Nucleus accumbens (tissue), 56 donors: ENCODE results near the gene PTPRN2.

Experiments
- DNase-seq, 56 donors: peaks; one replicate each; lab custom pipeline; 2025; lab: John Stamatoyannopoulos, UW

Gene PTPRN2

DNA sequence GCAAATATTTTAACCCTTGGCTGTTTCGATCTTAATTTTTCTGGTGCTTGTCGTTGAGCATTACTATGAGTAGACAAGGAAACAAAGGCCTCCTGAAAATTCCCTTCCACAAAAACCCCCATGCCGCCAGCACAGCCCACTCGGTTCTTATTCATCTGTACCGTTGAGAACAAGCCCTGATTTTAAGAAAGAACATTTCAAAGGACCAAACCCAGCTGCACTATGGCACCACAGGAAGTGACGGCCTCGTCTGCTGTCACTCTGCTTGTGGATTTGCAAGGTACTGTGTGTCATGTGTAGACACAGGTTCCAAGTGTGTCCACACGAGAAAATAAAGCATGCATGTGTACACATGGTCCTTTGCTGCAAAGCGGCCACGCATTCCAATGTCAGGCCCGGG, 965.6 kb downstream of the PTPRN2 start:
- peak in 1 of 56 donors; percentile 32 for DNase-seq

DNA sequence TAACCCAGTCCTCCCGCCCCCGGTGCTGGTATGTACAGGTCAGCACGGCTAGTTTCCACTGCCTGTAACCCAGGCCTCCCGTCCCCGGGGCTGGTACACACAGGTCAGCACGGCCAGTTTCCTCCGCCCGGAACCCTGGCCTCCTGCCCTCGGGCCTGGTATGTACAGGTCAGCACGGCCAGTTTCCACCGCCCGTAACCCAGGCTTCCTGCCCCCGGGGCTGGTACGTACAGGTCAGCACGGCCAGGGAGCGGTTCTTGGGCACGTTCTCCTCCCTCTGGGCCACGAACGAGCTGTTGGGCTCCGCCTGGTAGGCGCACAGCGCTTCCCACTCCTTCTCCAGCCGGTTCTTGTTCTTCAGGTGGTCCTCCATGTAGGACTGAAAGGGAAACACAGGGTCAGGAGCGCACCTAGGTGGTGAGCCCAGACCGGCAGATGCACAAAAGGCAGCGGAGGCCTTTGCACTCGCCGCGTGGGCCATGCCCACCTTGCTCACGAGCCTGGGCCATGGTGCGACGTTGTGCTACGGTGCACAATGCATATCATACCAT, 966.4 kb downstream of the PTPRN2 start:
- DNase-seq, result no peak

DNA sequence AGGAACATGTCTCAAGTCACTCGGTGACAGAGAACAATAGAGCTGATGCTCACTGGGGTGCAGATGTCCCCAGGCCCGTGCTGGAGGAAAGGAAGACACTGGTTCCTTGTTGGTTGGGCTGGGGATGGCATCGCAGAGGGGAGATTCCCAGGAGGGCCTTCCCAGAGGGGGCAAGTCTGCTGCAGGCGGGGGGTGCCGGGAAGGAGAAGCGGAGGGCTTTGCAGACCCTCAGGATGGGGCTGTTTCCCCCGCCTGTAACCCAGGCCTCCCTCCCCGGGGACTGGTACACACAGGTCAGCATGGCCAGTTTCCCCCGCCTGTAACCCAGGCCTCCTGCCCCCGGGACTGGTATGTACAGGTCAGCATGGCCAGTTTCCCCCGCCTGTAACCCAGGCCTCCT, 967.0 kb downstream of the PTPRN2 start:
- no peak for DNase-seq

DNA sequence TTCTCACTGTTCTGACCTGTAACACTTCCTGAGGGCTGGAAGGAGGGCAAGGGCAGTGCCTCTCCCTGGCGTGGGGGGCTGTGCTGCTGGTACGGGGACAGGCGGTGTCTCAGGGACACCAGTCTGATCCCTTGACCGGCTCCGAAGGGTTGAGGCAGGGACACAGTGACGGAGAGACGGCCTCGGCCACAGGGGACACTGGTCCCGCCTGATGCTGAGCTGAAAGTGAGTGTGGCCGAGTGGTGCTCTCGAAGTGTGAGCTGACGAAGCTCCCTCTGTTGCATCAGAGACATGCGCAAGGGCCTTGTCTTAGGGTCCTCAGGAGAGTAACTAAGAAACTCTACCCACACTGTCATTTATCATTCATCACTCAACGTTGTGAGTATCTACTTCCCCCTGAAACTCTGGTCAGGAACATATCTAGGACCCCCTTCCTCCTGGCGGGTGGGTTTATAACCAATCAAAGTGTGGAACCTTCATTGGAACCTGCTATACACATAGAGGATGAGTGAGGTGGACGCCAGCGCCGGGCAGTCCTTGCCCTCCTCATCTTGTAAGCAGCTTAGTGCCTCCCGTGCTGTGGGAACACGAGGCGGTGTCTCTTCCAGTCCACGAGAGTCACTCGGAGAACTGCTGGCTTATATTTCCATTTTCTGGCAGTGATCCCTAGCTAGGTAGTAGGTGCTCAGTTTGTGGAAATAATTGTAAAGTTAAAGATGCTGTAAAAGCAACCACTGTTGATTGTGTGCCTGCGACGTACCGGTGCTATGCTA, 967.7 kb downstream of the PTPRN2 start:
- DNase-seq, result no peak

DNA sequence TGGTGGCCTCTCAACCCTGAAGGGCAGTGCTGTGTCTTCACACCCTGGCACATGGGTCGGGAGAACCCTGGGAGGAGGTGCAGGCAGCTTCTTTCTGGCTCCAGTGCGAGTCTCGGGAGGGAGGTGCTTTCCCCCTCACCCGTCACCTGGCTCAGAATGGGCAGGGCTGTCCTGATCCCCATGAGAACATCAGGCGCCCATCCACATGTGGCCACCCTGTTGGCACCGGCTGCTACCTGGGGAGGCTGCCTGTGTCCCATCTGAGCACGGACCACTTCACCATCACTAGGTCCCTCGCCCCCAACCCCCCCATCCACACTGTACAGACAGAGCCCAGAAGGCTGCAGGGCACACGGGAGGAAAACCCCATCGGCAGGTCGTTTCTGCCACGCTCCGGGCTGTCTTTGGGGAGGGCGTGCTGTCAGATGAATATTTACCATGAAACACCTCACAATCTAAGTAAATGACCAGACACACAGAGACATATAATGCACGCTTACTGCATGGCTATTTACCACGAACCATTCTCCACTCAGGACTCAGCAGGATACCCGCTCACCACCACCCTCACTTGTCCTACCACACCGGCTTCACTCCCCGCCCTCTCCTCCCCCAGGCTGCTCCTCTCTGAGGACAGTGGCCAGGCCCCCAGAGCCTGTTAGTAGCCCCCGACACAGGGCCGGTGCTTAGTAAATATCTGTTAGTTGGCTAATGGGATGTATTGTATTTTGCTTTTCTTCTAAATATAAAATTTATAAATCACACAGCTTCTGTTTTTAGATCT, 968.6 kb downstream of the PTPRN2 start:
- DNase-seq, result no peak

DNA sequence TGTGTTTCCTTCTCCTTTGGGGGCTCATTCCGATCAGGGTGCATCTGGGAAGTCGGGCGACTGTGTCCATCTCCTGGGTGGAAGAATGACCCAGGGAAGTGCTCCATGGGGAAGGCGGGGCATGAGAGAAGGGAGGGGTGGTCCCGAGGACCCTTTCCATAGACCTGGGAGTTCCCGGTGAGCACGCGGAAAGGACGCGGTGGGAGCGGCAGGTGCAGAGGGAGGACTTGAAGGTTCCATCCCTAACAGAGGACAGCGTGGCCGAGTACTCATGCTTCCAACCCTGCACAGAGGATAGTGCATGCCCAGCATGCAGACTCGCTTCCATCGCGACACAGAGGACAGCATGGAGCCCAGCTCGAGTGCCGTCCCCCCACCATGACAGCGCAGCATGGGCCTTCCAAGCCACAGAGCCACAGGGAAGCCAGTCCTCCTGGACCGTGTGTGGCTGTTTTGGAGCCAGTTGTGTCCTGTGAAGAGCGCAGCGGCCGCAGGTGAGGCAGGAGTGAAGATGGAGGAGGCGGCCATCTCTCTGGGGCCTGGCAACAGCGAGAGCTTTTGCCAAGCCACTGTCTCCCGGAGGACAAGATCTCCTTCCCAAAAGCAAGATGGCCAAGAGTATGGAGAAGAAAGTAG, 969.4 kb downstream of the PTPRN2 start:
- no peak for DNase-seq

DNA sequence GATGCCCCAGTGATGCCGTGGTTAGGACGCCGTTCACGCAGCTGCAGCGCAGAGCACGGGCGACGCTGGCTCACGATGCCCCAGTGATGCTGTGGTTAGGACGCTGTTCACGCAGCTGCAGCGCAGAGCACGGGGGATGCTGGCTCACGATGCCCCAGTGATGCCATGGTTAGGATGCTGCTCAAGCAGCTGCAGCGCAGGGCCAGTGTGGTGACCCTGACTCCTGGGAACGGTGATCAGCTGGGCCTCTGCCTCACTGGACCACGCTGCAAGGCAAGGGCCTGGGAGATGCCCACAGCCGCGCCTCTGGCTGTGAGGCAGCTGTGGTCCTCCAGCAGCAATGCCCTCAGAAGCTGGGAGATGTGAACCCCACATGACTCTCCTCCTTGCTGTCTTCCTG, 970.2 kb downstream of the PTPRN2 start:
- no peak for DNase-seq

DNA sequence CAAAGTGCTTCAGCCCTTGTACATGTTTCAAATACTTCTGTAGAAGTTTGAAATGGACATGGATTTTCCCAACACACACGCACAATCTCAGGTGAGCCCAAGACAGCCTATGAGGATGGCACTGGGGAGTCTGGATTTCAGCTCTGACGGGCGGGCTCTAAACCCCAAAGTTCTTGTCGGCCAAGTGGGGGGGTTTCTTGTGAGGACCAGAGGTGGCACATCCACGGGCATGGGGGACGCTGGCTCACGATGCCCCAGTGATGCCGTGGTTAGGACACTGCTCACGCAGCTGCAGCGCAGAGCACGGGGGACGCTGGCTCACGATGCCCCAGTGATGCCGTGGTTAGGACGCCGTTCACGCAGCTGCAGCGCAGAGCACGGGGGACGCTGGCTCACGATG, 970.7 kb downstream of the PTPRN2 start:
- no peak for DNase-seq

DNA sequence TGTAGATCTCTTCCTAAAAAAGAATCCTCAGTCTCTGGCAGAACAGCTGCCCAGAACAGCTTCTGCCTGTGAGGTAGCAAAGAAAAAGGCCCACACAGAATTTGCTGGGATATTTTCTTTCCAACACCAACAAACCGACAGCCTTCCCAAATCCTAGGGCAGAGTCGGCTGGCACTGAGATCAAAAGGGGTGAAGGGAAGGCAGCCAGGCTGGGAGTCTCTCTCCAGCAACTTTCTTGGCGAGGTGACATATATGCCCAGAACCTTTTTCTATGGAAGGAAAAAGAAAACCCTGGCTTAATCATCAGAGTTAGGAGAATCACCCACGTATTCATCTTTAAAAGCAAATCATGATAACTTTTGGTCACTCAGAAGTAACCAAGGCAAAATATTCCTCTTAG, 971.2 kb downstream of the PTPRN2 start:
- peak in 2 of 56 donors; percentile 15 to 21 for DNase-seq

DNA sequence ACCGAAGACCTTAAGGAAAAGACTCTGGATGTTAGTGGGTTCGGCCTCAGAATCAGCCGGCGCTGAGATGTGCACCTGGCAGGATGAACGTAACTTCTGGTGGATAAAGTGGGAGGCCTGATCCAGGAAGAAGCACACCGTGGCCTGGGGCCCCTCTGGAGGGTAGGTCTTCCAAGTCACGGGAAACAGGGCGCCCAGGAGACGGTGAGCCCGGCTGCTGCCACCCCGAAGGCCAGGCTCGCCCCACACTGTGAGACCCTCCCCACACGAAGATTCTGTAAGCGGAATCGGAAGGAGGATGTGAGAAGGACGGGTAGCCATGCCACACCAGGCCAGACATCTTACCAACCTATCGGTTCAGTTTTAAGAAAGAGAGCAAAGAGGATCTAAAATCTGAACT, 971.8 kb downstream of the PTPRN2 start:
- no peak for DNase-seq

DNA sequence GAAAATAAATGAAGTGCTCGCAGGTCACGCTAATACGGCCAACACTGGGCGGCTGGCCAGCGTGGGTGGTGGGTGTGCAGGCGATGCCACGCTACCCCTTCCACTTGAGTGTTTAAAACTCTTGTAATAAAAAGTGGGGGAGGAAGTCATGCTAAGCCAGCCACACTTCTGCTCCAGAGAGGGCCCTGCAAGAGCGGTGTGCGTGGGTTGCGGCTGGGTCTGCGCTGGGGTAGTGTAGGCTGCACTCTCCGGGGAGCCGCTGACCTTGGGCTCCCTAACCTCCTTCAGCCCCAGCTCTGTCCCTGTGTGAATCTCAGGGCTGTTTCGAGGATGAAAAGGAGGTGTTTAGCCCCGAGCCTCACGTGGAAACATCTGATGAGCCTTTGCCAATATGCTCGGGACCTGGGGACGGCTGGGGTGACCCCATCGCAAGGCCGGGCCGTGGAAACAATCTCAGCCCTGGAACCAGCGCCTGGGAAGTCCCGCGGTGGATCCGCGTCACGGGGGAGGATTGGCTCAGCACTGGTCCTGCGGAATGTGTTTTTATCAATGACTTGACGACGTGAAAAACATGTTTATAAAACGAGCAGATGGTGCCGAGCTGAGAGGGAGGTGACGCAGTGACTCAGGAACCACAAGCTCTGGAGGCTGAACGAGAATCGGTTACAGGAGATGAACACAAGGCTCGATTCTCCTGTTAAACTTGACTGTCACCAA, 972.4 kb downstream of the PTPRN2 start:
- peak in 7 of 56 donors; percentile 10 to 59 (median 30) for DNase-seq

DNA sequence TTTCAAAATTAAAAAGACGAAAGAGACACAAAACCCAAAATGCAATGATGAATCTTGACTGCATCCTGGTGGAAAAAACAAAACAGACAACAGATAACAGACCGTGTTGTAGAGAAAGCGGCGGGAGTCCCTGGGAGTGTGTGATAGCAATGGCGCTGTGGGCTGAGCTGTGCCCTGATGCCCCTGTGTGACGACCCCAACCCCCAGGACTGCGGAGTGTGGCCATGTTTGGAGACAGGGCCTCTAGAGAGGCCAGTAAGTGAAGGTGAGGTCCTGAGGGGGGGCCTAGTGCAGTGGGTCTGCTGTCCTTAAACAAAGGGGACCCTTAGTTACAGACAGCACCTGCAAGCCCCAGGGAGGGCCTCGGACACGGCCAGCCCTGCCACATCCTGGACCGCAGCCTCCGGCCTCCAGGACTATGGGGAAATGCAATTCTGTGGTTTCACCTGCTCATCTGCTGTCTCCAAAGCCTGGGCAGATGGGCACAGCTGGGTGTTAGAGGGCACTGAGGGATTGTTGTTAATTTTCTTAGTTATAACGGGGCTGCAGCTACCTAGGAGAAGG, 973.1 kb downstream of the PTPRN2 start:
- no peak for DNase-seq

DNA sequence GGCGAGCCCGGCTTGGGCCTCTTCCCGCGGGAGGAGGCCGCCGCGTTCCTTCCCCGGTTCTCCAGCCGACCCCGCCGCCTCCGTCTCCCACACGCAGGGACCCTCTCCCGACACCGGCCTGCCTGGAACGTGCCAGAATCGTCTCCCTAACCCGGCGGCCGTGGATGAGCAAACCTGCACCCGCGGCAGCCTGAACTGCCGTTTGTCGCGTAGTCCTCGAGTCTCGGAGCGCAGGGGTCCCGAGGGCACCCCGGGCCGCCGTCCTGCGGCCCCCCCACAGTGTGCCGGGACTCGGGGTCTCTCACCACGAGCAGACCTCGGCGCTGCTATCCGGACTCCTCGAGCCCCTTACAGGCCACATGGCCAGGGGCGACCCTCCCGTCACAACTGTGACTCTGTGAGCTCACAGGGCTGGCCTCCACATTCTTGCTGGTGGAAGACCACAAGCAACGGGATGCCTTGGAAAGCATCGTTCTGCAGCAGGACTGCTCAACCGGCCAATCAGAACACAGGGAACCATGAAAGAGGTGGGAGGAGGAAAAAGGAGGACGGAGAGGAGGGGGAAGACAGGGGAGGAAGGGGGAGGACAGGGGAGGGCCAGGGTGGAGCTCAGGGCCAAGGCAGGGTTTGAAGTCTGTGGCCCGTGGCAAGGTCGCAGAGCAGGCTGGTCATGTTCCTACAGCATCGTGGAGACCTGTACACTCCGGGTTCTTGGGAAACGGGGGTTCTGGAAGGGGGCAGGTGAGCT, 973.9 kb downstream of the PTPRN2 start:
- no peak for DNase-seq

DNA sequence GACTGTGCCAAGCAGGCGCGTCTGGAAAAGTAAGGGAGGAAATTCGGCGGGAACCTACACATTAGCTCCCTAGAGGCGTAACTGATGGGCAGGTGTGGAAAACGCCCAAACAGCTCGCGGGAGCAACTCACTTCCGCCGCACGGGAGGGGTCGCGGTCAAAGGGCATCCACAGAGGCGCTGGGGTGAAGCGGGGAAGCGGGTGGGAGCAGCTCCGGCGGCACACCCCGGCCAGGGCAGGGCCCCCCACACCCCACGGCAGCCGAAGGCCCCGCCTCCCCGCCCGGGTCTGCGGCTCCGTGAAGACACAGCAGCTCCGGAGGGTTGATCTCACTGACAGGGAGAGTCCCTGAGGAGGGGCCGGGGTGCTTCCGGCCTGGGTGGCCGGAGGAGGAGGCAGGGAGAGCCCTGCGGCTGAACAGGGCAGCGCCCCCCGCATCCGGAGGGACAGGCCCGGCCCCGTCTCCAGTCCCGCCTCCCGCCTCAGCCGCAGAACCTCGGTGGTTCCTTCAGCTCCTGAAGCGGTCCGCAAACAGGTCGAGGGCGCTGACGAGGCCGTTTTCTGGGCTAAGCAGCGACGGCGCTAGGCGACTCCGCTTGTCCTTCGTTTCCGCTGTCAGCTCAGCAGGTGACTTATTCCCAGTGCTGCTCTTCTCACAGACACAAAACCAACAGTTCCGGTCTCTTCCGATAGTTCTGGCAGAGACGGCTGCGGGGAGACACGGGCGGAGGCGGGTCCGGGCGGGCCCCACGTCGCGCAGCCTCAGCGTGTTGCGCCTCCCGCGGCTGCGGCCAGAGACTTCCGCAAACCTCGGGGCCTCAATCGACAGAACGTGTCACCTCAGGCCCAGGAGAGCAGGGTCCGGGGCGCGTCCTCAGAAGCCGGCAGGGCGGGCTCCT, 974.7 kb downstream of the PTPRN2 start:
- no peak for DNase-seq

DNA sequence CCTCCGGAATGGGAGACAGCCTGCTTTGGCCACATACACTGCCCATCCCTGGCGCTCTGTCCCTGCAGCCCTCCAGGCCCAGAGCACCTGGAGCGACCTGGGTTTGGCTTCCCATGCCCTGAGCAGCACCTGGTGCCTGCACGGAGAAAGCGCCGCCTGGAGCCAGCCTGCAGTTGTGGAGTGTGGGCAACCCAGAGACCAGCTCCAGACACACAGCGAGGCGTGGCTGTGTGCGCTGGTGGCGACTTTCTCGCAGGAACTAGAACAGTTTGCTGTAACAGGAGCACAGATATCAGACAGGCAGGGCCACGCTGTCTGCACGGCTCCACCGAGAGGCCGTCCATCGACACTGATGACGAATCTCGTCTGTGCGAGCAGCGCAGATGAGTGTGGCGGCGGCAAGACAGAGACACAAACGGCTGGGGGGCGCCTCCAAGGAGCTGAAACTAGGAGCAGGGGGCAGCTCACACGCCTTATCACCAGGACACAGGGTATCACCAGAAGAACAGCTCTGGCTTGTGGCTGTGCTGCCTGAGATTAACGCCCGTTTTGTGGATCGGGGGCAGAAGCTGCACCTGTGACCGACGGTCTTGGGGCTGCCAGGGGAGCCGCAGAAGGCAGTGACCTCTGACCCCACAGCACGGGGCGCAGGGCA, 975.5 kb downstream of the PTPRN2 start:
- DNase-seq, result no peak

DNA sequence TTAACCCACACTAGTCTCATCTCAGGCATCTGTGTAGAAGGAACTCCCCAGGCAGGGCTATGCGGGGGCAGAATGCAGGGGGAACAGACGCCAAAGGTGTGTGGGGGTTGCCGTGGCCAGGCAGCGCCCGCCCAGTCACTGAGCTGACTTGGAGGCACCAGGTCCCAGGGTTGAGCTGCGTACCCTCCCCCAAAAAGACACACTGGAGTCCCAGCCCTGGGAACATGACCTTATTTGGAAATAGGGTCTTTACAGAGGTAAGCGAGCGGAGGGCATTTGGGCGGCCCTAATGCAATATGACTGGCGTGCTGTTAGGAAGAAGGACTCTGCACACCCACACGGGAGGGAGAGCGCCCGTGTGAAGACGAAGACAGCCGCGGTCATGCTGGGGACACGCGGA, 976.3 kb downstream of the PTPRN2 start:
- no peak for DNase-seq

DNA sequence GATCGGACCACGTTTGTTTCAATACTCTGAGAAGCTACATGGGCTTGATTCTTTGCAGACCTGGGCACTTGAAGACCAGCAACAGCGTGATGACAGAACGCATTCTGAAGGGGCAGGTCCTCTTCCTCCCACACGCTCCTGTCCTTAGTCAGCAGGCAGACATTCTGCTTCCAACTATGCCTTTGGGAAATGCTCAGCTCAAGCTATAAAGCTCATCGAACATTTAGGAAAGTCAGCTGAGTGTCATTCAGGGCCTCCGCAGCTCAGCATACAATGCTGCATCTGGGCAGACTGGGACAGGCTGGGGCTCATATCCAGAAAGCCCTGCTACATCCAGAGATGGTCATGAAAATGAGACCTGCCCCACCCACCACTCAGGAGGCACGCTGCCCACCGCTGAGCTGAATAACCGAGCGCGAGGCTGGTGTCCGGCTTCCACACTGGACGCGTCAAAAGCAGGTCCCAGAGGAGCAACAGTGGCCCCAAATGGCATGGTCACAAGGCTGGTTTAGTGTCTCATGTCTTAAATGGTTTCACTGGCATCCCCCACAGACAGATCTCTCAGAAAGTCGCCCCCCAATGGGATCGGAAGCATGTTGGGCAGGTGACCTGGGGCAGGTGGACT, 976.8 kb downstream of the PTPRN2 start:
- no peak for DNase-seq
